Uterus (tissue), 4 donors: ENCODE data around the gene ZNF790. TPM values are rescaled to one million over a fixed set of nuclear protein-coding genes. Genes with fewer than 3 reads are reported as not detected.

Experiments
- DNase-seq, 2 donors: peaks; one replicate each; pipeline ENCODE4 v3.0.0-alpha.2; 2019 to 2020
- H3K27ac ChIP-seq, 2 donors: fragments of 200-600 bp; sonication (generic); 1 replicate in 1 of 2; 2 replicates in 1 of 2; pipeline ENCODE4 v1.5.1; 2016 to 2018
- H3K27me3 ChIP-seq, 2 donors: fragments of 200-600 bp; sonication (generic); one replicate each; pipeline ENCODE4 v1.5.1; 2018 to 2019; ENCODE audit warnings: control low read depth in 1 of 2
- H3K36me3 ChIP-seq, 2 donors: fragments of 200-600 bp; sonication (generic); one replicate each; pipeline ENCODE4 v1.5.1; 2019; ENCODE audit warnings: control low read depth in 1 of 2
- H3K4me1 ChIP-seq, 2 donors: fragments of 200-600 bp; sonication (generic); one replicate each; pipeline ENCODE4 v1.5.1; 2018 to 2019; ENCODE audit warnings: control low read depth in 1 of 2
- H3K4me3 ChIP-seq, 2 donors: fragments of 200-600 bp; sonication (generic); 1 replicate in 1 of 2; 2 replicates in 1 of 2; pipeline ENCODE4 v1.5.1; 2018 to 2019; ENCODE audit warnings: mild to moderate bottlenecking in 1 of 2
- H3K9me3 ChIP-seq, 2 donors: fragments of 200-600 bp; sonication (generic); one replicate each; pipeline ENCODE4 v1.5.1; 2019; ENCODE audit warnings: control low read depth in 1 of 2
- CTCF ChIP-seq, 4 experiments: fragments of 200-600 bp in 2 of 4; fragments of 450-650 bp in 2 of 4; sonication (generic) in 2 of 4; IDR thresholded peaks; one replicate each; pipeline ENCODE4 v1.5.1; 2016 to 2019; ENCODE audit warnings: antibody characterized with exemption in 4 of 4, mild to moderate bottlenecking in 2 of 4, moderate library complexity in 1 of 4
- POLR2A ChIP-seq, 2 donors: fragments of 450-650 bp; IDR thresholded peaks; one replicate each; pipeline ENCODE4 v1.6.1; 2016; ENCODE audit warnings: antibody characterized with exemption in 2 of 2, mild to moderate bottlenecking in 1 of 2, moderate library complexity in 1 of 2
- intact Hi-C: fragments of 100-400 bp; cut with DNase I; formaldehyde crosslinking; loops from one replicate; pipeline ENCODE4 v1.15.1; 2023; ENCODE audit warnings: low total_unique reads
- small RNA-seq: library from RNA; depleted of rRNA; stranded (forward); fragments of <200 nt; gene quantifications from one replicate; pipeline ENCODE3, GENCODE V24; 2016
- total RNA-seq, 4 donors: library from RNA; depleted of rRNA in 3 of 4; stranded (reverse); fragments of >200 nt in 3 of 4; gene quantifications; one replicate each; pipeline versions ENCODE4 v1.1.0 to v1.2.4, GENCODE V29; 2014 to 2023
- donor health status: DM: yes; HTN: yes; CAD: no.

Gene ZNF790
- total RNA-seq, 4 donors from 2014 or later: 5.6 to 19.8 (median 8.3) TPM

GRCh38 chr19:36772311-36773222 lies 65.6 kb downstream of the ZNF790 start, which contains the start of gene ZNF850:
ZNF850 (minus strand) TSS chr19:36772807; CDS start chr19:36762606, 10,201 bp downstream.
- Histone ChIP-seq H3K4me3 (peak within 1 kb of the TSS; percentile 68 to 72), H3K27ac (peak within 1 kb of the TSS; percentile 82 to 83), H3K9me3 (no peaks in the 10 kb centered on the region), H3K27me3 (no peaks in the 10 kb centered on the region), H3K36me3 (no peaks in the 10 kb centered on the region), H3K4me1 (no peaks in the 10 kb centered on the region)
- intact Hi-C loops: no loop called here
- TF ChIP-seq POLR2A (IDR thresholded peaks at IDR 0.05): peak in 1 of 2 donors; percentile 40
- no peak for TF ChIP-seq CTCF (IDR thresholded peaks at IDR 0.05)
- peak; percentile 92 to 95 for DNase-seq

- Histone ChIP-seq H3K9me3 (no peaks in the 10 kb centered on the region), H3K27me3 (no peaks in the 10 kb centered on the region), H3K4me3 (peak overlapping the region; percentile 68 to 72), H3K36me3 (no peaks in the 10 kb centered on the region), H3K27ac (peak overlapping the region; percentile 82 to 83), H3K4me1 (no peaks in the 10 kb centered on the region)
- intact Hi-C loops: no loop called here
- DNase-seq: peak; percentile 68 to 79
- TF ChIP-seq CTCF (IDR thresholded peaks at IDR 0.05) (no peak), POLR2A (IDR thresholded peaks at IDR 0.05) (no peak)
Measured at GRCh38 chr19:36771261-36772231, 66.6 kb downstream of the ZNF790 start.

Small RNA genes lying within 50 kb of the gene (small RNA-seq; reads per million reads assigned to genes)
- gene RF00019: not detected

Other genes starting within 250 kb of the ZNF790 start
- 10 to 100 TPM in 1 of 4 donors, 1 to 10 TPM in 2, under 1 TPM in 1; 0.59 to 29.4 (median 5.5) TPM for gene ZNF382, start 233.1 kb downstream of the ZNF790 start, total RNA-seq
- 10 to 100 TPM in 3 of 4 donors, 1 to 10 TPM in 1; 5.1 to 46.5 (median 20.7) TPM for gene ZNF461, start 171.6 kb downstream of the ZNF790 start, total RNA-seq
- gene ZNF567, start 150.8 kb downstream of the ZNF790 start, total RNA-seq: 10 to 100 TPM in 3 of 4 donors, 1 to 10 TPM in 1; 6.5 to 27.9 (median 13.7) TPM
- 10 to 100 TPM in 1 of 4 donors, 1 to 10 TPM in 3; 1.8 to 23.5 (median 7.3) TPM for gene ZNF850, start 65.6 kb downstream of the ZNF790 start, total RNA-seq
- gene ZNF345, start 12.5 kb upstream of the ZNF790 start, total RNA-seq: 10 to 100 TPM in 2 of 4 donors, 1 to 10 TPM in 2; 5.9 to 25.6 (median 12.8) TPM
- gene ZNF829, start 77.9 kb upstream of the ZNF790 start, total RNA-seq: 10 to 100 TPM in 1 of 4 donors, 1 to 10 TPM in 3; 2.1 to 11.5 (median 5.1) TPM
- 10 to 100 TPM in 3 of 4 donors, 1 to 10 TPM in 1; 2.4 to 34.0 (median 15.5) TPM for gene ZNF568, start 77.9 kb upstream of the ZNF790 start, total RNA-seq
- gene ZNF420, start 240.0 kb upstream of the ZNF790 start, total RNA-seq: 10 to 100 TPM in 3 of 4 donors, 1 to 10 TPM in 1; 6.1 to 53.5 (median 17.2) TPM